HL-60 (cell line): Measurements from ENCODE around the gene NFYC.

Source experiments
- CTCF ChIP-seq: IDR thresholded peaks from one replicate; pipeline ENCODE4 v1.5.1; 2011; ENCODE audit warnings: low read length, control low read depth, inconsistent platforms; ENCODE audit not compliant: insufficient read depth
- POLR2AphosphoS5 ChIP-seq: IDR thresholded peaks from 2 replicates; pipeline ENCODE4 v1.6.1; 2012; ENCODE audit warnings: low read depth

GRCh38 chr1:40650075-40650474 lies 41.4 kb upstream of the NFYC start:
- TF ChIP-seq CTCF: no peak
- no peak for TF ChIP-seq POLR2AphosphoS5
